ENCODE results near the gene XK.

The XK gene

GRCh38 chrX:37776283-37776986, 90.8 kb downstream of the XK start:
- Histone ChIP-seq H3K9me3 (ENCODE audit: severe bottlenecking) (no peaks in the 10 kb centered on the region), H3K36me3 (no peaks in the 10 kb centered on the region), H3K27me3 (ENCODE audit: insufficient read depth, low read depth, severe bottlenecking) (no peaks in the 10 kb centered on the region), H3K27ac (no peak overlapping the region), H3K4me3 (ENCODE audit: low read depth, low read length) (no peak overlapping the region)
- no peak for DNase-seq
- no peak for TF ChIP-seq CTCF (IDR thresholded peaks at IDR 0.05; ENCODE audit: low read depth, low read length)

DNA sequence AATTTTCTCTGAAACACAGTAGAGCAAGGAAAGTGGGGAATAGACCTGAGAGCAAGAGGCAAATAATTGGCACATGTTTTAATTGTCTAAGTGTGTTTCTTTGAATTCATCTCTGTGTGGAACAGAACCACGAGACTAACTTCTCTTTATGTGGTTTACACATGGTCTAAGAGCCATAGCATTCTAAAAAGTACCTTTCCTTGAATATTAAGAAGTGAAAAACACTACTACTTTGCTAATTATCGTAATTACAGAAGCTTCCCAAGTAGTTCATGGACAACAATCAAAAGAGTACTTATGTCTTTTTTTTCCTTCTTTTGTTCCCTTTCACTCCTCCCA, 91.4 kb downstream of the XK start:
- no peaks in the 10 kb centered on the region for H3K27me3 ChIP-seq (ENCODE audit: insufficient read depth, low read depth, severe bottlenecking)
- no peak overlapping the region for H3K27ac ChIP-seq
- no peak for DNase-seq
- TF ChIP-seq CTCF (IDR thresholded peaks at IDR 0.05; ENCODE audit: low read depth, low read length): no peak
- H3K9me3 ChIP-seq (ENCODE audit: severe bottlenecking): no peaks in the 10 kb centered on the region
- H3K4me3 ChIP-seq (ENCODE audit: low read depth, low read length): no peak overlapping the region
- no peaks in the 10 kb centered on the region for H3K36me3 ChIP-seq

DNA sequence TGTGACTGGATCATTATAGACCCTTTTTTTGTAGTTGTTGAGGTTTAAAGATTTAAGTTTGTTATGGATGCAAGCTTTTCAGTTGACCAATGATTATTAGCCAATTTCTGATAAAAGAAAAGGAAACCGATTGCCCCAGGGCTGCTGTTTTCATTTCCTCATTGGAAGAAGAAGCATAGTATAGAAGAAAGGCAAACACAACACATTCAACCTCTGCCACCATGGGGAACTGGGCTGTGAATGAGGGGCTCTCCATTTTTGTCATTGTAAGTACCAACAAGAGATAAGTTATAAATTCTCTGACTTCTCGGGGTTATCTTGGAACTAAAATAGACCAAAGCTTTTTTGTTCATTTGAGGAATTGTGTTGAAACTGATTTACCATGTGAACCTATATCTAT, 94.3 kb downstream of the XK start, which contains the start of gene CYBB:
TSS of gene CYBB (plus strand) at position 203 of the 400 bp plus-strand sequence. CDS start at position 222, 19 bp downstream.
- no peaks in the 10 kb centered on the region for H3K9me3 ChIP-seq (ENCODE audit: severe bottlenecking)
- H3K36me3 ChIP-seq: no peaks in the 10 kb centered on the region
- no peak for DNase-seq
- no peak within 1 kb of the TSS for H3K4me3 ChIP-seq (ENCODE audit: low read depth, low read length)
- H3K27me3 ChIP-seq (ENCODE audit: insufficient read depth, low read depth, severe bottlenecking): no peaks in the 10 kb centered on the region
- TF ChIP-seq CTCF (IDR thresholded peaks at IDR 0.05; ENCODE audit: low read depth, low read length): no peak
- H3K27ac ChIP-seq: no peak within 1 kb of the TSS

DNA sequence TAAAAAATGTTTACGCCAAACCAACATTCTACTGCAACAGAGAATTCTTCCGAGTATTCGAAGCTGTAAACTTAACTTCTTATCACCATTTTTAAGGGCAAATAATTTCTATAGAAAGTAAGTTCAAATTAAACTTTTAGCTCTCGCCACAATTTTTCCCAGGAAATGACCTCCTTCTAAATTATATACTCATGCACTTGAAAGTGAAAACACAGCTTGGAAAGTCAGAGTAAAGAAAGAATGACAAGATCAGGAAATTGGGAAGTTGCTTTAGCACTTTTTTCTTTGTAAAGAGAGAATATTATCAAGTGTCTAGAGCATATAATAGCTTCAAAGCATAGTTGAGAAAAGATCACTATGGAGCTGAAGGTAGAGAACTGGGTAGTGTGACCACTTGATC, 95.5 kb downstream of the XK start:
- no peak for TF ChIP-seq CTCF (IDR thresholded peaks at IDR 0.05; ENCODE audit: low read depth, low read length)
- H3K36me3 ChIP-seq: no peaks in the 10 kb centered on the region
- no peak overlapping the region for H3K4me3 ChIP-seq (ENCODE audit: low read depth, low read length)
- H3K27me3 ChIP-seq (ENCODE audit: insufficient read depth, low read depth, severe bottlenecking): no peaks in the 10 kb centered on the region
- DNase-seq: no peak
- H3K27ac ChIP-seq: no peak overlapping the region
- H3K9me3 ChIP-seq (ENCODE audit: severe bottlenecking): no peaks in the 10 kb centered on the region

All from WERI-Rb-1 (cell line).